ENCODE measurements around the gene ZNF367. TPM values are rescaled to one million over a fixed set of nuclear protein-coding genes. Genes with fewer than 3 reads are reported as not detected.

The ZNF367 gene
- total and polyA plus RNA-seq, 2 of the 4 experiments (the other 2 are of a cell fraction) = 1.1 to 2.7 TPM

- Histone ChIP-seq H3K4me1 (ENCODE audit: control insufficient read depth, insufficient read depth, low read length) (peaks cover 7% of the 10 kb centered on the region), H3K9me3 (ENCODE audit: control insufficient read depth, insufficient read depth, low read length) (no peaks in the 10 kb centered on the region), H2BK20ac (ENCODE audit: low read depth, low read length) (peak overlapping the region; percentile 55), H4K8ac (ENCODE audit: low read depth in 2 of 2, low read length in 2 of 2) (peak overlapping the region; percentile 22 to 81; a peak in 2 of 4 replicates), H4K91ac (ENCODE audit: insufficient read depth, low read depth, low read length) (peak overlapping the region; percentile 84), H4K5ac (ENCODE audit: low read depth, low read length) (peak overlapping the region; percentile 41; the same call in 1 of the 2 replicates), H3K18ac (ENCODE audit: low read depth, low read length) (peak overlapping the region; percentile 22), H2AK5ac (ENCODE audit: low read depth, low read length) (peak overlapping the region; percentile 93), H3K56ac (ENCODE audit: extremely low read depth, insufficient read depth, low read length) (peak overlapping the region; percentile 84), H3K14ac (replicated peaks; ENCODE audit: low read depth, low read length) (peak overlapping the region; percentile 94), H3K23ac (ENCODE audit: low read depth, low read length) (peak overlapping the region; percentile 92; the same call in 1 of the 2 replicates), H2AK9ac (replicated peaks; ENCODE audit: low read depth, low read length, poor library complexity) (peak overlapping the region; percentile 89), H3K4ac (ENCODE audit: low read depth, low read length) (peak overlapping the region; percentile 94), H3K4me3 (ENCODE audit: insufficient read depth, low read depth, low read length) (peak overlapping the region; percentile 85), H4K20me1 (ENCODE audit: insufficient read depth, low read length) (no peaks in the 10 kb centered on the region), H2BK5ac (ENCODE audit: low read depth, low read length, poor library complexity, severe bottlenecking) (peak overlapping the region; percentile 85), H3K9ac (ENCODE audit: low read depth, low read length) (peak overlapping the region; percentile 73), H3K36me3 (ENCODE audit: control insufficient read depth, insufficient read depth, low read length) (no peaks in the 10 kb centered on the region), H3K27ac (ENCODE audit: insufficient read depth, low read length) (peak overlapping the region; percentile 83), H2BK15ac (ENCODE audit: low read depth, low read length) (peak overlapping the region; percentile 77; the same call in 1 of the 3 replicates), H2AFZ (replicated peaks; ENCODE audit: low read length, poor library complexity) (peak overlapping the region; percentile 96), H3K27me3 (ENCODE audit: control insufficient read depth, insufficient read depth, low read length) (no peaks in the 10 kb centered on the region), H3K4me2 (ENCODE audit: low read depth, low read length) (peak overlapping the region; percentile 95), H2BK120ac (ENCODE audit: low read depth, low read length) (peak overlapping the region; percentile 89), H3K79me1 (ENCODE audit: low read depth in 1 of 2, low read length in 2 of 2) (peaks cover 4 to 9% of the 10 kb centered on the region in 2 experiments; a peak in 3 of 4 replicates), H3K9me1 (ENCODE audit: insufficient read depth, low read length) (peaks cover 3% of the 10 kb centered on the region; the same call in 1 of the 2 replicates)
- in situ Hi-C loops (cut with MboI; ENCODE audit: low sequenced_read_pairs) (loop anchor here (10.0 kb wide), 1 partner anchor 236 kb away; the partner anchor contains the start of gene PRXL2C), dilution Hi-C loops (cut with HindIII; ENCODE audit: low sequenced_read_pairs, unreplicated experiment) (no loop called here), intact Hi-C loops (cut with micrococcal nuclease) (loop anchor here (1.0 to 5.0 kb wide), 7 partner anchors 32 to 236 kb away; partner anchors contain the start of genes CDC14B, HABP4, PRXL2C and SLC35D2)
- WGBS, 2 experiments (ENCODE audit: extremely low coverage in 2 of 2, insufficient read length in 1 of 2) = 0% methylated on average over 16 of the region's 58 CpGs; no CpG with 5 or more reads in 1 of the 2 experiments
- no TSS peak for BruUV-seq (replicated peaks)
- DNase-seq (peak; percentile 13), ATAC-seq (ENCODE audit: low read depth) (peak; percentile 25)
- TF ChIP-seq RAD21 (IDR thresholded peaks at IDR 0.05; ENCODE audit: low read length) (no peak), CEBPB (IDR thresholded peaks at IDR 0.05; ENCODE audit: low read depth, low read length) (no peak), MAZ (IDR thresholded peaks at IDR 0.05; ENCODE audit: borderline replicate concordance, low read depth, low read length) (peak; percentile 12; the same call in 1 of the 2 replicates), FOS (IDR thresholded peaks at IDR 0.05; ENCODE audit: low read depth, low read length) (no peak), SMC3 (IDR thresholded peaks at IDR 0.05; ENCODE audit: low read depth, low read length) (no peak), ELK1 (IDR thresholded peaks at IDR 0.05; ENCODE audit: borderline replicate concordance, low read depth, low read length) (no peak), POLR2A (IDR thresholded peaks at IDR 0.05; ENCODE audit: low read depth, low read length) (peak; percentile 57; the same call in 1 of the 2 replicates), USF2 (IDR thresholded peaks at IDR 0.05; ENCODE audit: low read depth, low read length) (no peak), RCOR1 (IDR thresholded peaks at IDR 0.05; ENCODE audit: insufficient replicate concordance, low read length) (peak; percentile 8), MXI1 (IDR thresholded peaks at IDR 0.05; ENCODE audit: borderline replicate concordance, low read depth, low read length) (no peak), MAFK (IDR thresholded peaks at IDR 0.05; ENCODE audit: low read depth, low read length) (no peak; the same call in 1 of the 2 replicates), RFX5 (IDR thresholded peaks at IDR 0.05; ENCODE audit: low read depth, low read length) (no peak)
- POLR2A ChIA-PET (ENCODE audit: unreplicated experiment) = interaction anchor here (0.7 kb wide), 1 partner anchor 236 kb away, joined by 5 read pairs; the partner anchor contains the start of gene PRXL2C
- CTCF ChIA-PET = no interaction called here
Observed at GRCh38 chr9:96418920-96419690, 935 bp upstream of the ZNF367 start.

All from IMR-90 (cell line).